Activated T-cell treated with anti-CD3 and anti-CD28 coated beads, Interleukin-2, amount 50 U/mL, for 24 hours (primary cell): ENCODE results near the gene PAFAH1B2.
"Not testable (repeated sequence)": the region's sequence is repeated elsewhere in the genome, so short reads cannot be mapped to it uniquely, and the experiment has no call there.

Source experiments
- DNase-seq: peaks from one replicate; pipeline ENCODE4 v3.0.0-alpha.2; 2020
- H3K27ac Mint-ChIP-seq: 2 replicates; pipeline ENCODE4 v1.8.0; 2020; ENCODE audit warnings: mild to moderate bottlenecking, mixed read lengths
- H3K27me3 Mint-ChIP-seq: 2 replicates; pipeline ENCODE4 v1.8.0; 2020; ENCODE audit warnings: mixed read lengths
- H3K36me3 Mint-ChIP-seq: 2 replicates; pipeline ENCODE4 v1.8.0; 2020; ENCODE audit warnings: low read depth, mixed read lengths
- H3K4me1 Mint-ChIP-seq: 2 replicates; pipeline ENCODE4 v1.8.0; 2020; ENCODE audit warnings: low read depth, mixed read lengths
- H3K4me3 Mint-ChIP-seq: 2 replicates; pipeline ENCODE4 v1.8.0; 2020; ENCODE audit warnings: mild to moderate bottlenecking, moderate library complexity, mixed read lengths
- H3K9me3 Mint-ChIP-seq: 2 replicates; pipeline ENCODE4 v1.8.0; 2020; ENCODE audit warnings: mixed read lengths

Gene PAFAH1B2

GRCh38 chr11:117112497-117112896, 31.6 kb upstream of the PAFAH1B2 start:
- H3K27me3 Mint-ChIP-seq, H3K4me1 Mint-ChIP-seq, H3K36me3 Mint-ChIP-seq, H3K27ac Mint-ChIP-seq, H3K9me3 Mint-ChIP-seq, DNase-seq, H3K4me3 Mint-ChIP-seq: not testable (repeated sequence)

- H3K27me3 Mint-ChIP-seq, H3K27ac Mint-ChIP-seq, H3K36me3 Mint-ChIP-seq, H3K9me3 Mint-ChIP-seq, H3K4me1 Mint-ChIP-seq, DNase-seq, H3K4me3 Mint-ChIP-seq: not testable (repeated sequence)
Measured at GRCh38 chr11:117112939-117113338, 31.1 kb upstream of the PAFAH1B2 start.

- no peaks in the 10 kb centered on the region for H3K36me3 Mint-ChIP-seq
- H3K4me3 Mint-ChIP-seq: no peak overlapping the region
- H3K27ac Mint-ChIP-seq: no peak overlapping the region
- no peaks in the 10 kb centered on the region for H3K27me3 Mint-ChIP-seq
- no peak for DNase-seq
- H3K9me3 Mint-ChIP-seq: no peaks in the 10 kb centered on the region
- no peaks in the 10 kb centered on the region for H3K4me1 Mint-ChIP-seq
Measured at GRCh38 chr11:117117681-117118080, 26.4 kb upstream of the PAFAH1B2 start.

- Mint-ChIP-seq H3K27me3 (no peaks in the 10 kb centered on the region), H3K4me3 (no peak overlapping the region), H3K9me3 (no peaks in the 10 kb centered on the region), H3K4me1 (no peaks in the 10 kb centered on the region), H3K27ac (no peak overlapping the region), H3K36me3 (no peaks in the 10 kb centered on the region)
- no peak for DNase-seq
Measured at GRCh38 chr11:117121176-117121575, 22.9 kb upstream of the PAFAH1B2 start.

- Mint-ChIP-seq H3K27me3 (no peaks in the 10 kb centered on the region), H3K4me3 (no peak overlapping the region), H3K4me1 (no peaks in the 10 kb centered on the region), H3K9me3 (no peaks in the 10 kb centered on the region), H3K27ac (no peak overlapping the region), H3K36me3 (no peaks in the 10 kb centered on the region)
- DNase-seq: no peak
Measured at GRCh38 chr11:117122556-117122955, 21.5 kb upstream of the PAFAH1B2 start.

- H3K27ac Mint-ChIP-seq: no peak overlapping the region
Measured at GRCh38 chr11:117126223-117126965, 17.7 kb upstream of the PAFAH1B2 start.

GRCh38 chr11:117127171-117127901, 16.8 kb upstream of the PAFAH1B2 start:
- no peaks in the 10 kb centered on the region for H3K36me3 Mint-ChIP-seq
- H3K4me3 Mint-ChIP-seq: no peak overlapping the region
- H3K4me1 Mint-ChIP-seq: no peaks in the 10 kb centered on the region
- DNase-seq: no peak
- H3K27ac Mint-ChIP-seq: no peak overlapping the region
- no peaks in the 10 kb centered on the region for H3K9me3 Mint-ChIP-seq
- no peaks in the 10 kb centered on the region for H3K27me3 Mint-ChIP-seq

More at GRCh38 chr11:117126223-117126965, 17.7 kb upstream of the PAFAH1B2 start:
- H3K9me3 Mint-ChIP-seq: no peaks in the 10 kb centered on the region
- H3K4me3 Mint-ChIP-seq: no peak overlapping the region
- no peaks in the 10 kb centered on the region for H3K4me1 Mint-ChIP-seq
- H3K36me3 Mint-ChIP-seq: no peaks in the 10 kb centered on the region
- H3K27me3 Mint-ChIP-seq: no peaks in the 10 kb centered on the region
- no peak for DNase-seq

GRCh38 chr11:117128289-117128688, 15.8 kb upstream of the PAFAH1B2 start:
- H3K36me3 Mint-ChIP-seq: no peaks in the 10 kb centered on the region
- H3K4me3 Mint-ChIP-seq: no peak overlapping the region
- H3K9me3 Mint-ChIP-seq: no peaks in the 10 kb centered on the region
- no peaks in the 10 kb centered on the region for H3K4me1 Mint-ChIP-seq
- no peak overlapping the region for H3K27ac Mint-ChIP-seq
- DNase-seq: no peak
- H3K27me3 Mint-ChIP-seq: no peaks in the 10 kb centered on the region

- not testable (repeated sequence) for H3K27ac Mint-ChIP-seq, H3K9me3 Mint-ChIP-seq, H3K4me3 Mint-ChIP-seq, H3K36me3 Mint-ChIP-seq, H3K27me3 Mint-ChIP-seq, DNase-seq, H3K4me1 Mint-ChIP-seq
Measured at GRCh38 chr11:117130396-117130795, 13.7 kb upstream of the PAFAH1B2 start.

- H3K4me3 Mint-ChIP-seq: no peak overlapping the region
- H3K27ac Mint-ChIP-seq: no peak overlapping the region
- no peaks in the 10 kb centered on the region for H3K9me3 Mint-ChIP-seq
- no peaks in the 10 kb centered on the region for H3K4me1 Mint-ChIP-seq
- no peaks in the 10 kb centered on the region for H3K36me3 Mint-ChIP-seq
- no peak for DNase-seq
- no peaks in the 10 kb centered on the region for H3K27me3 Mint-ChIP-seq
Measured at GRCh38 chr11:117130879-117131278, 13.2 kb upstream of the PAFAH1B2 start.

- DNase-seq: no peak
- Mint-ChIP-seq H3K9me3 (no peaks in the 10 kb centered on the region), H3K36me3 (no peaks in the 10 kb centered on the region), H3K27ac (no peak overlapping the region), H3K27me3 (no peaks in the 10 kb centered on the region), H3K4me1 (no peaks in the 10 kb centered on the region), H3K4me3 (no peak overlapping the region)
Measured at GRCh38 chr11:117134431-117134830, 9.7 kb upstream of the PAFAH1B2 start.

GRCh38 chr11:117134979-117135378, 9.1 kb upstream of the PAFAH1B2 start:
- not testable (repeated sequence) for H3K9me3 Mint-ChIP-seq, H3K27ac Mint-ChIP-seq, H3K4me3 Mint-ChIP-seq, H3K27me3 Mint-ChIP-seq, H3K4me1 Mint-ChIP-seq, DNase-seq, H3K36me3 Mint-ChIP-seq

GRCh38 chr11:117137223-117138086, 6.6 kb upstream of the PAFAH1B2 start:
- H3K9me3 Mint-ChIP-seq: not testable (repeated sequence)

GRCh38 chr11:117143390-117143789, 697 bp upstream of the PAFAH1B2 start:
- peak overlapping the region; percentile 98 for H3K4me3 Mint-ChIP-seq

More at GRCh38 chr11:117137223-117138086, 6.6 kb upstream of the PAFAH1B2 start:
- H3K27me3 Mint-ChIP-seq: peaks cover 22% of the 10 kb centered on the region
- not testable (repeated sequence) for H3K4me3 Mint-ChIP-seq, H3K27ac Mint-ChIP-seq, DNase-seq, H3K4me1 Mint-ChIP-seq, H3K36me3 Mint-ChIP-seq

More at GRCh38 chr11:117143390-117143789, 697 bp upstream of the PAFAH1B2 start:
- DNase-seq: peak; percentile 42
- peaks cover 22% of the 10 kb centered on the region for H3K27me3 Mint-ChIP-seq
- no peaks in the 10 kb centered on the region for H3K9me3 Mint-ChIP-seq
- H3K27ac Mint-ChIP-seq: peak overlapping the region; percentile 95
- H3K36me3 Mint-ChIP-seq: peaks cover 39% of the 10 kb centered on the region
- peaks cover 40% of the 10 kb centered on the region for H3K4me1 Mint-ChIP-seq
